ENCODE measurements around the gene JUND.

The JUND gene

GRCh38 chr19:18291019-18291524, 9.7 kb upstream of the JUND start:
- DNase-seq (ENCODE audit: low read depth in 4 of 4, low spot score in 1 of 4): no peak

GRCh38 chr19:18290302-18291018, 9.0 kb upstream of the JUND start:
- peak; percentile 63 to 92 (median 70) for DNase-seq (ENCODE audit: low read depth in 4 of 4, low spot score in 1 of 4)

GRCh38 chr19:18289471-18290301, 8.3 kb upstream of the JUND start:
- DNase-seq (ENCODE audit: low read depth in 4 of 4, low spot score in 1 of 4): no peak

GRCh38 chr19:18287836-18288772, 6.7 kb upstream of the JUND start:
- DNase-seq (ENCODE audit: low read depth in 4 of 4, low spot score in 1 of 4): no peak

GRCh38 chr19:18286973-18287635, 5.7 kb upstream of the JUND start:
- DNase-seq (ENCODE audit: low read depth in 4 of 4, low spot score in 1 of 4): no peak

GRCh38 chr19:18284712-18285360, 3.4 kb upstream of the JUND start:
- no peak for DNase-seq (ENCODE audit: low read depth in 4 of 4, low spot score in 1 of 4)

- no peak for DNase-seq (ENCODE audit: low read depth in 4 of 4, low spot score in 1 of 4)
These were observed 1.9 kb upstream of the JUND start for GRCh38 chr19:18283338-18283737.

GRCh38 chr19:18282788-18283141, 1.3 kb upstream of the JUND start:
- no peak for DNase-seq (ENCODE audit: low read depth in 4 of 4, low spot score in 1 of 4)

GRCh38 chr19:18282021-18282787, 782 bp upstream of the JUND start:
- no peak for DNase-seq (ENCODE audit: low read depth in 4 of 4, low spot score in 1 of 4)

- DNase-seq (ENCODE audit: low read depth in 4 of 4, low spot score in 1 of 4): peak in 2 of 4 experiments; percentile 60 to 67
These were observed 958 bp downstream of the JUND start for GRCh38 chr19:18280247-18281081.

- DNase-seq (ENCODE audit: low read depth in 4 of 4, low spot score in 1 of 4): peak; percentile 71 to 89 (median 80)
These were observed 1.7 kb downstream of the JUND start for GRCh38 chr19:18279516-18280246.

GRCh38 chr19:18279266-18279515, 2.2 kb downstream of the JUND start:
- DNase-seq (ENCODE audit: low read depth in 4 of 4, low spot score in 1 of 4): no peak

GRCh38 chr19:18278521-18279265, 2.7 kb downstream of the JUND start:
- DNase-seq (ENCODE audit: low read depth in 4 of 4, low spot score in 1 of 4): no peak

- no peak for DNase-seq (ENCODE audit: low read depth in 4 of 4, low spot score in 1 of 4)
These were observed 6.6 kb downstream of the JUND start for GRCh38 chr19:18274781-18275356.

- DNase-seq (ENCODE audit: low read depth in 4 of 4, low spot score in 1 of 4): no peak
These were observed 7.1 kb downstream of the JUND start, which contains the start of gene IQCN for GRCh38 chr19:18274219-18274780. IQCN (minus strand) TSS chr19:18274452; CDS start chr19:18269478, 4,974 bp downstream.

GRCh38 chr19:18273561-18274218, 7.7 kb downstream of the JUND start:
- no peak for DNase-seq (ENCODE audit: low read depth in 4 of 4, low spot score in 1 of 4)

Measured in stimulated activated CD4-positive, alpha-beta T cell treated with anti-CD3 and anti-CD28 coated beads, Interleukin-1b, Interleukin-23, amount 100 ng/mL, for 24 hours (primary cell).